ENCODE data around the gene TADA3. TPM values are rescaled to one million over a fixed set of nuclear protein-coding genes. Genes with fewer than 3 reads are reported as not detected.

The TADA3 gene
- total and polyA plus RNA-seq, 8 donors: 50.0 to 91.7 (median 74.8) TPM

- Histone ChIP-seq H3K9me3 (no peaks in the 10 kb centered on the region), H3K4me1 (peaks cover 3 to 53% of the 10 kb centered on the region in 2 donors), H3K27me3 (no peaks in the 10 kb centered on the region), H3K27ac (peak overlapping the region in 1 of 2 donors; percentile 88), H3K36me3 (peaks cover 0 to 64% of the 10 kb centered on the region in 2 donors), H3K4me3 (no peak overlapping the region)
- no peak for TF ChIP-seq CTCF (IDR thresholded peaks at IDR 0.05)
- no peak for DNase-seq
- ATAC-seq: no peak
- intact Hi-C loops (cut with DNase I): no loop called here
These were observed 10.7 kb downstream of the TADA3 start for GRCh38 chr3:9781551-9781950.

GRCh38 chr3:9780910-9781309 is 11.4 kb downstream of the TADA3 start:
- no peak for TF ChIP-seq CTCF (IDR thresholded peaks at IDR 0.05)
- Histone ChIP-seq H3K4me3 (no peak overlapping the region), H3K36me3 (peaks cover 0 to 57% of the 10 kb centered on the region in 2 donors), H3K27me3 (no peaks in the 10 kb centered on the region), H3K27ac (peak overlapping the region in 1 of 2 donors; percentile 88), H3K9me3 (no peaks in the 10 kb centered on the region), H3K4me1 (peaks cover 3 to 53% of the 10 kb centered on the region in 2 donors)
- DNase-seq (no peak), ATAC-seq (no peak)
- intact Hi-C loops (cut with DNase I): no loop called here

GRCh38 chr3:9780458-9780812 is 11.8 kb downstream of the TADA3 start:
- peaks cover 3 to 53% of the 10 kb centered on the region in 2 donors for H3K4me1 ChIP-seq
- H3K36me3 ChIP-seq: peaks cover 0 to 53% of the 10 kb centered on the region in 2 donors
- H3K4me3 ChIP-seq: no peak overlapping the region
- intact Hi-C loops (cut with DNase I): no loop called here
- peak overlapping the region in 1 of 2 donors; percentile 88 for H3K27ac ChIP-seq
- H3K9me3 ChIP-seq: no peaks in the 10 kb centered on the region
- H3K27me3 ChIP-seq: no peaks in the 10 kb centered on the region
- TF ChIP-seq CTCF (IDR thresholded peaks at IDR 0.05): no peak
- DNase-seq (no peak), ATAC-seq (no peak)

- ATAC-seq: peak; percentile 55
- H3K27ac ChIP-seq: peak overlapping the region in 1 of 2 donors; percentile 88
- H3K4me3 ChIP-seq: no peak overlapping the region
- no peak for TF ChIP-seq CTCF (IDR thresholded peaks at IDR 0.05)
- peak in 1 of 4 donors; percentile 48 for DNase-seq
- H3K4me1 ChIP-seq: peaks cover 3 to 53% of the 10 kb centered on the region in 2 donors
- H3K27me3 ChIP-seq: no peaks in the 10 kb centered on the region
- H3K9me3 ChIP-seq: no peaks in the 10 kb centered on the region
- intact Hi-C loops (cut with DNase I): no loop called here
- peaks cover 0 to 47% of the 10 kb centered on the region in 2 donors for H3K36me3 ChIP-seq
These were observed 12.4 kb downstream of the TADA3 start for GRCh38 chr3:9779721-9780457.

GRCh38 chr3:9779075-9779593 is 13.1 kb downstream of the TADA3 start:
- TF ChIP-seq CTCF (IDR thresholded peaks at IDR 0.05): no peak
- Histone ChIP-seq H3K36me3 (peaks cover 0 to 40% of the 10 kb centered on the region in 2 donors), H3K27me3 (no peaks in the 10 kb centered on the region), H3K4me3 (no peak overlapping the region), H3K4me1 (peaks cover 3 to 53% of the 10 kb centered on the region in 2 donors), H3K9me3 (no peaks in the 10 kb centered on the region), H3K27ac (peak overlapping the region in 1 of 2 donors; percentile 88)
- intact Hi-C loops (cut with DNase I): no loop called here
- ATAC-seq (peak; percentile 15), DNase-seq (no peak)

Data from left lung (tissue), 10 donors.